CD4-positive, alpha-beta T cell treated with Interferon gamma for 1 hour (primary cell): ENCODE measurements around the gene PKP4.
A peak's percentile ranks its signal among the peaks of the same experiment; 100 is the strongest.
"Not testable (repeated sequence)": the region's sequence is repeated elsewhere in the genome, so short reads cannot be mapped to it uniquely, and the experiment has no call there.

ENCODE experiments used
- DNase-seq: peaks from one replicate; pipeline ENCODE4 v3.0.0-alpha.2; 2020

PKP4 gene, protein sequence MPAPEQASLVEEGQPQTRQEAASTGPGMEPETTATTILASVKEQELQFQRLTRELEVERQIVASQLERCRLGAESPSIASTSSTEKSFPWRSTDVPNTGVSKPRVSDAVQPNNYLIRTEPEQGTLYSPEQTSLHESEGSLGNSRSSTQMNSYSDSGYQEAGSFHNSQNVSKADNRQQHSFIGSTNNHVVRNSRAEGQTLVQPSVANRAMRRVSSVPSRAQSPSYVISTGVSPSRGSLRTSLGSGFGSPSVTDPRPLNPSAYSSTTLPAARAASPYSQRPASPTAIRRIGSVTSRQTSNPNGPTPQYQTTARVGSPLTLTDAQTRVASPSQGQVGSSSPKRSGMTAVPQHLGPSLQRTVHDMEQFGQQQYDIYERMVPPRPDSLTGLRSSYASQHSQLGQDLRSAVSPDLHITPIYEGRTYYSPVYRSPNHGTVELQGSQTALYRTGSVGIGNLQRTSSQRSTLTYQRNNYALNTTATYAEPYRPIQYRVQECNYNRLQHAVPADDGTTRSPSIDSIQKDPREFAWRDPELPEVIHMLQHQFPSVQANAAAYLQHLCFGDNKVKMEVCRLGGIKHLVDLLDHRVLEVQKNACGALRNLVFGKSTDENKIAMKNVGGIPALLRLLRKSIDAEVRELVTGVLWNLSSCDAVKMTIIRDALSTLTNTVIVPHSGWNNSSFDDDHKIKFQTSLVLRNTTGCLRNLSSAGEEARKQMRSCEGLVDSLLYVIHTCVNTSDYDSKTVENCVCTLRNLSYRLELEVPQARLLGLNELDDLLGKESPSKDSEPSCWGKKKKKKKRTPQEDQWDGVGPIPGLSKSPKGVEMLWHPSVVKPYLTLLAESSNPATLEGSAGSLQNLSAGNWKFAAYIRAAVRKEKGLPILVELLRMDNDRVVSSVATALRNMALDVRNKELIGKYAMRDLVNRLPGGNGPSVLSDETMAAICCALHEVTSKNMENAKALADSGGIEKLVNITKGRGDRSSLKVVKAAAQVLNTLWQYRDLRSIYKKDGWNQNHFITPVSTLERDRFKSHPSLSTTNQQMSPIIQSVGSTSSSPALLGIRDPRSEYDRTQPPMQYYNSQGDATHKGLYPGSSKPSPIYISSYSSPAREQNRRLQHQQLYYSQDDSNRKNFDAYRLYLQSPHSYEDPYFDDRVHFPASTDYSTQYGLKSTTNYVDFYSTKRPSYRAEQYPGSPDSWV

DNA sequence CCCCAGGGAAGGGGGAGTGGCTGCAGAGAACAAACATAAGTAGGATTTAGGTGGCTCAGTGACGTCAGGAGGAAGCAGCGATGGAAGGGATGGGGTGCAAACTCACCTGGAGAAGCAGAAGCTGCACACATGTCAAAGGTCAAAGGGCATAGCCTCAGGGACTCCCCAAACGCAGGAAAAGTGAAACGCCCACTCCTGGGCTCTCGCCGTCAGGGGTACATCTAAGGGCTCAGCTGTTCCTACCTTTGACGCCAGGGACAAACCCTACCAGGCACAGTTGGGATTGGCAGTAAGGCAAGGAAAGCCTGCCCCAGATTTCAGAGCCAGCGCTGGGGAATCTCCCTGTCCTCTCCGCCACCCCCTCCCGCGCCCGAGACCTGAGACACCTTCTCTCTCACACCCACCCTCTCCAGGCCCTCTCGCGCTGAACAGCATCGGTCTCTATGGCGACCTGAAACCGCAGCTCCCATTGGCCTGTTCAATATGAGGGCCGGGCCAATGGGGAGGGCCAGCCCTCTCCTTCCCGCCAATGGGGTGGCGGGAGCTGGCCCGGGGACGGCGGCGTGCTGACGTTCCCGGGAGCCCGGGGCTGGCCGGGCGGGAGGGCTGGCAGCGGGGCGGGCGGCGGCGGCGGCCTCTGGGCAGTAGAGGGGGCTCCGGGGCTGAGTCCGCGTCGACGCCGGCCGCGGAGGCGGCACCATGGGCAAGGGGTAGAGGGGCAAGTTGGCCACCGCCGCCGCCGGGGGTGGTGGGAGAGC, at the start of gene PKP4, which contains the start of gene CCDC148:
PKP4 (plus strand) TSS at position 644 of the 758 bp plus-strand sequence. CDS start 76,233 bp downstream, outside the sequence.
CCDC148 (minus strand) TSS at position 445 of the 758 bp plus-strand sequence; CDS start at position 131, 314 bp downstream.
- DNase-seq, result peak; percentile 92

DNA sequence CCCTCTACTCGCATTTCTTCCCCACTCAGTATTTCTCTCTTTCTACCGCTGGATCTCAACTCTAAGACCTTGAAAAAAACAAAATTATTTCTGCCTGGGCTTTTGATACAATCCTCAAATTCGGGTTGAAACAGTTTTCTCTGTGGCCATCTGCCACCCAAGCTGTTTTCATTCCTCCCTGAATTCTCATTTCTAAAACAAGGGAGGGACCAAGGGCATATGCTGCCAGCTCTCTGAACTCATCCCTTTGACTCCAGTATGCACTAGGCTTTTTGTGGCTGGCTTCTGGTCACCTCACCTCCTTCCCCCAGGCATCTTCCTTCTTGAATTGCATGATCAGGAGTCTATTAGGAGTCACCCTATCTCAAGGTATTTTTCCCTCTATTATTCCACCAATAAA, 49.7 kb upstream of the PKP4 start:
- DNase-seq, result no peak

DNA sequence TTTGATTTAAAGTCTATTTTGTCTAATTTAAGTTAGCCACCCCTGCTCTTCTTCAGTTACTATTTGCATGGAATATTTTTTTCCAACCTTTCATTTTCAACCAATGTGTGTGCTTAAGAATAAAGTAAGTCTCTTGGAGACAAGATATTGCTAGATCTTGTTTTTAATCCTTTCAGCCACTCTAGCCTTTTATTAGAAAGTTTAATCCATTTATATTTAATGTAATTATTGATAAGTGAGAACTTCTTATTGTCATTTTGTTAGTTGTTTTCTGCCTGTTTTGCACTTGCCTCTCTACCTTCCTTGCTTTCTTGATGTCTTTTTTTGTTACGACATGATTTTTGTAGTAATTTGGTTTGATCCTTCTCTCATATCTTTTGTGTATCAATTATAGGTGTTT, 46.6 kb upstream of the PKP4 start:
- DNase-seq, result no peak

DNA sequence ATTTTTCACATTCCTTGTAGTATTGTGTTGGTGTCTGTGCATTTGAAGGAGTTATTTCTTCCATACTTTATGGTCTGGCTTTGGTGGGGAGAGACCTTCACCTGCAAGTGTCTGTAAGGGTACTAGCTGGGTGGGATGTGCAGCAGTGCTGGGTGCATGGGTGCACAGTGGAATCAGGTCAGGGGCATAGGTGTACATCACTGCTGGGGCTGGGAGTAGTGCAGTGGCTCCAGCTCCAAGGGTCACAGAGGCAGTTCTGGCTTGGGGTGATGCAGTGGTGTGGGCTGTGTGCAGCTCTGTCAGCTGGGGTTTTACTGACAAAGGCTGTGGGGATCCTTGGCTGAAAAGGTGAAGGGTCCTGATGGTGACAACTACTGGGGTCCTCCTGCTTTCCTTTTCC, 45.0 kb upstream of the PKP4 start:
- no peak for DNase-seq

DNA sequence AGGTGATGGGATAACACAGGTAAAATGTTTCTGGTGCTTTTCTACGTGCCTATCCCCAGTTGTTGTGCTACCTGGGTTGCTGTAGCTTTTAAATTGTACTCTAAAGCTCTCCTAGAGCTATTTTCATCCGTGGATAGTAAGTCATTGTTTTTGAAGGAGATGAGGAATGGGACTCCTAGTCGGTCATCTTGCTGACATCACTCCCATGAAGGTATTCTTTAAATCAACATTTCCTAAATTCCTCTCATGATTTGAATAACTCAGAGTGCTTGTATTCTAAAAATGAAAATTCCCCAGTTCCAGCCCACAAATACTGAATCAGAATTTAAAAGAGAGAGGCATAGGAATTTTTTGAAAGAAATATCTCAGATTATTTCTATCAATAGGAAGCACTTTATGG, 44.5 kb upstream of the PKP4 start:
- DNase-seq, result no peak

DNA sequence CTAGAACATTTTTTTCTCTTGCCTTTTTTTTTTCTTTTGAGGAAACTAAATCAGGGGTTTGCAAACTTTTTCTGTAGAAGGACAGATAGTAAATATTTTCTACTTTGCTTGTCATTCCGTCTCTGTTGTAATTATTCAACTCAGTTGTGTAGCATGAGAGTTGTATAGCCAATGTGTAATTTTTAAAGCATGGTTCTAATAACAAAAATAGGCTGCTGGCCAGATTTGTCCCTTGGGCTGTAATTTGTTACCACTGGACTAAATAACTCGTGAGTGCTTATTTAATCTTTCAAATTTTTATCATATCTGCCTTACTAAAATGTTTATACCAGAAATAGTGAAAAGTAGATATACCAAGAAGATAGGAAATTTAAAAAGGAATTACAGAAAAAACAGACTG, 43.2 kb upstream of the PKP4 start:
- DNase-seq, result no peak

DNA sequence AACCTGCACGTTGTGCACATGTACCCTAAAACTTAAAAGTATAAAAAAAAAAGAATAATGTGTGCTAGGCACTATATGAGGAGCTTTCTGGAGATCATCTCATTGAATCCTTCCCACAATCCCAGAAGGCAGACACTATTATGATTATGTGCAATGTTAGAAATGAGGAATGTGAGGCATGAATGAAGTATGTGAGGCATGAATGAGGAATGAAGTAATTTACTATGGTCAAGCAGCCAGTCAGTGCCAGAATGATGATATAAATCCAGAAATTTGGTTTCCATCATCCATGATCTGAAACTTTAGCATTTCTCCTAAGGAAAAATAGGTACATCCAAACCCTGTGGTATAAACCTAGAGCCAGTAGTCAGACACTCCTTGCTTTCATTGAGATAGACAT, 42.2 kb upstream of the PKP4 start:
- no peak for DNase-seq

DNA sequence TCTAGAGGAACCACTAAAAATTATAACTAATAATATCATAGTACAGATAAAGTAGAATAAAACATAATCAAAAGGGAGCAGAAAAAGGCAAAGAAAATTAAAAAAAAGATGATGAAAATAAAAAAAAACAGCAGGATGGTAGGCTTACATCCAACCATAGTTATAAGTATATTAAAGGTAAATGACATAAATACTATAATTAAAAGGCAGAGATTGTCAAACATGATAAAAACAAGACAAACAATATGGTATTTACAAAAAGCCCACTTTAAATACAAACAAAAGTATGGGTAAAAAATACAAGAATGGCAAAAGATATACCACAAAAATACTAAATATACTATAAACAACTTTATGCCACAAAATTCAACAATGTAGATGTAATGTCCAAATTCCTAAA, 24.6 kb upstream of the PKP4 start:
- DNase-seq, result no peak

DNA sequence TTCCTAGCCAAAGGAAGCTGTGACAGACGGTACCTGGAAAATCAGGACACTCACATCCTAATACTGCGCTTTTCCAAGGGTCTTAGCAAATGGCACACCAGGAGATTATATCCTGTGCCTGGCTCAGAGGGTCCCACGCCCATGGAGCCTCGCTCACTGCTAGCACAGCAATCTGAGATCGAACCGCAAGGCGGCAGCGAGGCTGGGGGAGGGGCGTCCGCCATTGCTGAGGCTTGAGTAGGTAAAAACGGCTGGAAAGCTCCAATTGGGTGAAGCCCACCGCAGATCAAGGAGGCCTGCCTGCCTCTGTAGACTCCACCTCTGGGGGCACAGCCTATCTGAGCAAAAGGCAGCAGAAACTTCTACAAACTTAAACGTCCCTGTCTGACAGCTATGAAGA, 23.0 kb upstream of the PKP4 start:
- DNase-seq, result not testable (repeated sequence)

DNA sequence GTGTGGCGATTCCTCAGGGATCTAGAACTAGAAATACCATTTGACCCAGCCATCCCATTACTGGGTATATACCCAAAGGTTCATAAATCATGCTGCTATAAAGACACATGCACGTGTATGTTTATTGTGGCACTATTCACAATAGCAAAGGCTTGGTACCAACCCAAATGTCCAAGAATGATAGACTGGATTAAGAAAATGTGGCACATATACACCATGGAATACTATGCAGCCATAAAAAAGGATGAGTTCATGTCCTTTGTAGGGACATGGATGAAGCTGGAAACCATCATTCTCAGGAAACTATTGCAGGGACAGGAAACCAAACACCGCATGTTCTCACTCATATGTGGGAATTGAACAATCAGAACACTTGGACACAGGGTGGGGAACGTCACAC, 17.7 kb upstream of the PKP4 start:
- not testable (repeated sequence) for DNase-seq

DNA sequence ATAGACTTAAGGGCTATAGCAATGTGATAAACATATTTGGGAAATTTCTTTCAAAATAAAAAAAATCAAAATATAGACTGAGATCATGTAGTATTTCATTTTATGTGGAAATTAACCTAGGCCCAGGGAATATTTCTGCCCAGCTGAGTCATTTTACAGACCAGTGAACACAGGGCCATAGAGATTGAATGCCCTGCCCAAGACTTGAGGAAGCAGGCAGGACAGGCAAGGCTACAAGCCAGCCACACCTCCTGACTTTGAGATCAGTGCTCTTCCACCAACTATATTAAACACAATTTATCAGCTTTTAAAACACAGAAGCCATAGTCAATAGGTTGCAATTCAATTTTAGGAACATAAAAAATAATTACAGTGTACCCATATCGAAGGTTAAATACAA, 13.1 kb upstream of the PKP4 start:
- DNase-seq, result no peak

DNA sequence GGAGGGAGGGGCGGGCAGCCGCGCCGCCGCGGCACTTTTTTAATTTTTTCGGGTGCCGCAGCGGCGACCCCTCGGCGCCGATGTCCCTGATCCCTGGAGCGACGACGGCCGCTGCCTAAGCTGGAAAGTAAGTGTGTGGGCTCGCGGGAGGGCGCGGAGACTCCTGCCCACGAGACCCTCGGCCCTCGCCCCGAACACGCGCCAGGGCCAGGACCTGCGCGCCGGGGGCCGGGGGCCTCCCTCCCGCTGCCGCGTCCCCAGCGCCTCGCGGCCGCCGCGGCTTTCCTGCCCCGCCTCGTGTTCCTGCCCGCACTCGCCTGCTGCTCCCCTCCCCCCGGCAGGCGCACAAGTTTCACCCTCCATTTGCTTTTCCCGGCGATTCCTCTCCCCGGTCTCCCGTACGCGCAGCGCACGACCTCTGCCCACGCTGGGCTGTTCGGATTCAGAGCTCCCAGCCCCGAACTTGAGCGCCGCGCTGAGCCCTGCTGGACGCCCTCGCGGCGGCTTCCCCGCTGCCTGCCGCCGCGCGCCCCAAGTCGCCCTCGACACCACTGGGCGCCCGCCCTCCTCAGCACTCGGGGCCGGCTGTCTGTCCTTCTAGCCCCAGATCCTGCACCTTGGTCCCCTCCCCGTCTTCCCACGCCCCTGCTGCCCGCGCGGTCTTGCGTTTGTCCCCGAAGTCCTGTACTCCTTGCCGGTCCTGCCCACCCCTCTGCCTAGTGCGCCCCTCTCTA, 507 bp downstream of the PKP4 start:
- DNase-seq, result peak; percentile 27

DNA sequence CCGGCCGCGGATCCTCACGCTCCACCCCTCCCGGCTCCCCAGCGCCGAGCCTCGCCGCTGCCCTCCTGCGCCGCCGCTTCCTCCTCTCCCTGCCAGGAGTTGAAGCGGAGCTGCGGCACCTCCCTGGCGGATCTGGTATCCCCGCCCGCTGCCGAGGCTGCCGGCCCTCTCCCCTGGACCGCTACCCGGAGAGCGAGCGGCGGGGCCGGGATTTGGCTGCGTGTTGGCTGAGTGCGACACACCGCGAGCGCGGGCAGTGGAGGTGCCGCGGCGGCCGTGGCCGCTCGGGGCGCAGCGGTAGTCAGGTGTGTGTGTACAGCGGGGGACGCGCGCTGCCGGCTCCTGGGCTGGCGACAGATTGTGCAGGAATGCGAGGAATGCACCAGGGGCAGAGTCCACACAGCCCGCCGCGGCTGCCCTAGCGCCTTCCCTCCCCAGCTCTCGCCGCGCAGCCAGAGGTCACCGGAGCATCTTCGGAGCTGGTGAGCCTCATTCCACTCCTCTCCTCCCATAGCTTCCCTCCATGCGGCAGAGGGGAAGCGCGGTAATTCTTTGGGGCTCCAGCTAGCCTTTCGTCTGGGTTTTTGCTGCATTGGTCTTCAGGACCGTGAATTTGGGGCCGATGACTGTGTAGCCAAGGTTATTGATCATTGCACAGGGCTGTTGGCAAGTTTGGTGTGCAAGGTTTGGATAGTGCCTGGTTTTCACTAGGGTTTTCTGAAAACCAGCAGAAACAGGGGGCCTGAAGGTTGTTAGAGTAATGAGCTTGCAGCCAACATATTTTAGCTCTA, 1.3 kb downstream of the PKP4 start:
- peak; percentile 43 for DNase-seq

DNA sequence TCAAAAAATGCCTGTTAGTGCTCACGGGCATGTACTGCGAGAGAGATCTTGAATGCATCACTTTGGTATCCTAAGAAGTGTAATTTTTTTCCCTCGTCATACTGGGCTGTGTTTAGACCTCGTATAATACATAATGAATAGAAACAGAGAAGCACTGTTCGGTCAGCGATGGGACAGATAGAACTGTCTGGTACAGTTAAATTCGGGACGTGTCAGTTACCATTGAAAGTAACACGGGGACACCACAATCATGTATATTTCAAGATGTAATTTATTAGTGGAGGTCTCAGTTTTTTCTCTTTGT, 1.8 kb downstream of the PKP4 start:
- DNase-seq, result no peak

DNA sequence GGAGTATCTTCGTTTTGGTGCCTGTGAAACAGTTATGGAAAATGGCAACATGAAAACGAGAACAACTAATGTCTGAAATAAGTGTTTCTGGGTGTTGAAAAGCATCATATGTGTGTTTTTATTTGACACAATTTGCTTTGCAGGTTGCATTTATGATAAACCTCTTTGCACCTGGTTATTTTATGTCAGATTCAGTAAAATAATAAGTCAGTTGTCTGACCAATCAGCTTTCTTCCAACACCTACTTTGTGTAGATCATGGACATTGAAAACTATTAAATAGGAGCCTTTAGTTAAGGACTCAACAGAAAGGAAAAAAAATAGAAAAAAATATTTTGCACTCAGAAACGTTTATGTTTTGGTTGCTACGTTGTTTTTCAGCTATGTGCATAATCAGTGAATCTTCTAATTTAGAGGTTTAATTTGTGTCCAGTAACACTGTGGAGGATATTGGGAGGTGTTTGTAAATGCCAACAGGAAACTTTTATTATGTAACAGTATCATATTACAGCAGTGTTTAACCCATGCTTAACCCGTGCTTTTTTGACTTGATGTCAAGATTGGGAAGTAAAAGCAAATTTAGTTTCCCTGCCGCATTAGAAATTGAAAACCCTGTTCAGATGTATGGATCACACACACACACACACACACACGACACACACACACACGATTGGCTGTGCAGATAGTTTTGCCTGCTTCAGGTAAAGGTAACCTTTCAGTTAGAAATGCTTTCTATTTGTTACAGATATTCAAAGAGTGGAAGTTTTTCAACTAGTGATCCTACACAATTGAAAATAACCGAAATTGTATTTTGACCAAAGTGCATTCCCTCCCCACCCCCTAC, 2.6 kb downstream of the PKP4 start:
- no peak for DNase-seq

DNA sequence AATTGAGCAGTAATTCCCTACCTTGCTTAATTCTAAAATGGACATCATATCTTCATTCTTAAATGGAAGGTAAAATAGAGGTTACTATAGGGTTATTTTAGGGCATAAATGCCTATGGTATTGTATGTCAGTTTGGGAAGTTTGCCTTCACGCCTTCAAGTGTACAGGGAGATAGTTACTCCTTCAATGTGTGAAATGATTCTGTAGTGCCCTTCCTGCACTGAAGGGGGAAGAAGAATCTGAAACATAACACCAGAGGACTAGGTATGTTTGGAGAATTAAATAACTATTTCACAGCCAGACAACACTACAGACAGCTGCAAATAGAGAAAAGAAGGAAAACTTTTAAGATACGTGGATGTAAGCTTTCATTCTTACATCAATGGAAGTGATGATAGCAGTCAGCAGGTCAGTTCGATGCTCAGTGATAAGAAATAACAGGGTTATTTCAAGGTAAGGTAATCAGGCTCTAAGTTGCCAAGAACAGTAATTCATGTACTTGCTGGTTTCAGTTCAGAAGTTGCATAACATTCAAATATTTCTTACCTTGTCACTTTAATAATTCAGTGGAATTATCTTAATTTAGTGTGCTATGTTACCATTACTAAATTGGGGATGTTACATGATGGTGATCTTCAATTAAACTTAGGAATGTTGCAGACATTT, 4.0 kb downstream of the PKP4 start:
- DNase-seq, result no peak

DNA sequence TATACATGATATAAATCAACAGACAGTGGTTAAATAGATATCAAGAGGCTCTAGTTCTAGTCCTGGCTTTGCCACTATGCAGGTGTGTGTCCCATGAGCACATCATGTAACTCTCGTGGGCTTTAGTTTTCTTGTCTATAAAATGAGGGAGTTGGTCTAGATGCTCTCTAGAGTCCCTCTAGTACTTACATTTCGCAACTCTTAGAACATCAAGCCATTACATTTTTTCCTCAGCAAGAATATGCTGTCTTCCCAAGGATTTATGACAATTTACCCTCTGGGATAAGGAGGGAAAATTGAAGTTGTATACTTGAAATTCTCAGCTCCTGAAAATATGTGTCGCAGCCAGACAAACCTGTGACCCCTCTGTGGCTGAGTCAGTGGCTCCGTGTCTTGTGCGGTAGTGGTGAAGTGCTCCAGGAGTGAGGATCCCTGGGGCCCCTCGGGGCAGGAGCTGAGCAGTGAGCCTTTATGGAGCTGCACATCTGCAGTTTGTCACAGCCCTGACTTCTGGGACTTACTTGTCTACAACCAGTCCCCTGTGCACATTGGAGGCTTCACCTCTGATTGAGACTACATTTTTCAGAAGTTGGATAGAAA, 6.8 kb downstream of the PKP4 start:
- no peak for DNase-seq

DNA sequence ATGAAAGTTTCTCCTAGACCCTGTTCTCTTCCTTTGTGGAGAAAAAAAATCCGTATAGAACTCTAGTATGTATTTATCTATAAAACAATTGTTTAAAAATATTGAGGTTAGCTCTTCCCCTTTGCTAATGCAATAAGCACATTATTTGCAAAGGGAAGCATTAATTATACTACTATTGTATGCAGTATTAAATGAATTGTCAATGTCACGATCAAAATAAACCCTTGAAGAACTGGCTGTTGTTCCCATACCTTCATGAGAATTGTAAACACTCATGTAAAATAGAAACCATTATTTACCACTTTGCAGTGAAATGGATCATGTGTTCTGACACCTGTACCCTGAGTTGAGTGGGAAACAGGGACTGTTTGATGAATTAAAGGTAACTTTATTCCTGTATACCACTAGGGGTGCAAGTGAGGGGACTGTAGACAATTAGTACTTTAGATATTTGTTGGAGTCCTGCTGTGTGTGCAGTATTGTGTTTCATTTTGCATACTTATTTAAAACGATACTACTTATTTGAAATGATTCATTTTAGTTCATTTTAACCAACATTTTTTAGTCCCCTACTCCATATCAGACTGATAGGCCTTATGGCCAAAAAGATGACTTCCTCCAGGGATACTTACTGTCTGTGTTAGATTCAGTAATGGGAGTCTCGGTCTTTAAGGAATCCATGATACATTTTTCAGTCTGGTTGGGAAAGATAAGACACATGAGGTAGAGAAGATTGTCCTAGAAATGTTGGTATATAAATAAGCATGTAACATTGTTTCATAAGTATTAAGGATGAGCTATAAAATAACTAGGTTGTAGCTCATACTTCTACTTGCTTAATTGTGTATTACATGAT, 7.9 kb downstream of the PKP4 start:
- no peak for DNase-seq
